Stimulated activated CD4-positive, alpha-beta T cell treated with anti-CD3 and anti-CD28 coated beads, Interleukin-1b, Interleukin-23, amount 100 ng/mL, for 4 hours (primary cell): ENCODE measurements around the gene ATP11B.

ENCODE experiments used
- DNase-seq, 2 donors: peaks; one replicate each; pipeline ENCODE4 v3.0.0-alpha.2; 2020; ENCODE audit warnings: low read depth in 2 of 2

Gene ATP11B

DNA sequence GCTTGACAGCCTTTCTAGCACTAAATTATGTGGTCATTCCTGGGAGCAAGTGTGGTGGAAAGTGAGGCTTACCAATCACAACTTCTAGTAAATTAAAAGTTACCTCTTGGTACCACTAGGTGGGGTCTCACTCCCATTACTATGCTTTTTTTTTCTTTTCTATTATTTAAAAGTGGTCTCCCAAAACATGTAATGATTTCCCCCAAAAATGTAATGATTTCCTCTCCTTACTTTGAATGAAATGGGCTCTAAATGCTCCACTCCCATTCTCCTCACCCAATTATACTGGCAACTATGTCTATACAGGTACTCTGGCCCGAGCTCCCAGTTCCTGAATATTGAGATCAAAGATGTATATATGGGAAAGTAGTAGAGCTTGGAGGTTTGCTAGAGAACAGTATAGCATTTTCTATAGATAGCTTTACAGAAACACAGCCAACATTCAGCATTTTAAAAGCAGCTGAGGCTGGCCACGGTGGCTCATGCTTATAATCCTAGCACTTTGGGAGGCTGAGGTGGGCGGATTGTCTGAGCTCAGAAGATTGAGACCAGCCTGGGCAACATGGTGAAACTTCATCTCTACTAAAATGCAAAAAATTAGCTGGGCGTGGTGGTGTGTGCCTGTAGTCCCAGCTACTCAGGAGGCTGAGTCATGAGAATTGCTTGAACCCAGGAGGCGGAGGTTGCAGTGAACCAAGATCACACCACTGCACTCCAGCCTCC is 116.2 kb downstream of the ATP11B start:
- no peak for DNase-seq

DNA sequence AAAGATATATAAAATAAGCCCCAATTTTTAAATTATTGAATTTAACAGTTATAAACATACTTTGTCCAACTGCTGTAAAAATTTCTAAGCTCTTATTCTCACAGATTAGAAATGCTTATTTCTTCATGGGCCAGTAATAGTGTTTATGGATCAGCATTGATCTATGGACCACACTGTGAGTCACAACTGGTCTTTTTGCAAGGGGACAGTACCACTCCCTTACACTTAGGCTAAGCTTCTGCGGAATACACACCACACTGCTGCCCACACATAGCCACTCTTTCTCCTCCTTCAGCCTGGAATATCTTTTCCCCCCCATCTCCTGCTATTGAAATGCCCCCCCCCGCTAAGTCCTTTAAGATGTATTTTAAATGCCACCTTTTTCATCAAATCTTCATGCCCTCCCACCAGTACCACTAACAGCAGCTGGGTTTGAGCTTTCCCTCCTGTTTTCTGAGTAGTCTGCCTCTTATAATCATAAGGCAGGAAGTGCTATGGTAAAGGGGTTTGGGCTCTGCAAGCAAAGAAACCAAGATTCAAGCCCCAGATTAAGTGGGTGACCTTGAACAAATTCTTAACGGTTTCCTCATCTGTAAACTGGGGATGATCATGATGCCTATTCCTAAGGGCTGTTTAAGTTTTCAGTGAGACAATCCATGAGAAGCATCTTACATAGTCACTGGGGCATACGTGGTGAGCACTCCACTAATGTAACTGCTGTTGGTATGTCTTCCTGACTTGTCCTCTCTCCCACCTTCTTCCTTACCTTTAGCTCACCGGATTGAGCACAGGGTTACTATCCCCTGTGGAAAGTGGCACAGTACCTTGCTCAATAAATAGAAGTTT is 117.9 kb downstream of the ATP11B start:
- DNase-seq, result no peak

DNA sequence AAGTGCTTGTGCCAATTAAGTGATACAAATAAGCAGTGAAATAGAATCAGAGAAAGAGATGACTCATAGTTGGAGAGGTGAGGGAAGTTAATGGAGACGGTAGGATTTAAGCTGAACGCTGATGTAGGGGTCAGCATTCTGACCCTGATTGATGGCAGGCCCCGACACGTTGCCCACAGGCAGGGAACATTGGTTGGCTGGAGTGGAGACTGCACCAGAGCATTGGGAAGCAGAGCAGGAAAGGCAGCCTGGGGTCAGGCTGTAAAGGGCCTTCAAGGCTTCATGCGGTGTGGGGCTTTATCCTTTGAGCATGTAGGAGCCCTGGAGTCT is 118.4 kb downstream of the ATP11B start:
- DNase-seq, result no peak

DNA sequence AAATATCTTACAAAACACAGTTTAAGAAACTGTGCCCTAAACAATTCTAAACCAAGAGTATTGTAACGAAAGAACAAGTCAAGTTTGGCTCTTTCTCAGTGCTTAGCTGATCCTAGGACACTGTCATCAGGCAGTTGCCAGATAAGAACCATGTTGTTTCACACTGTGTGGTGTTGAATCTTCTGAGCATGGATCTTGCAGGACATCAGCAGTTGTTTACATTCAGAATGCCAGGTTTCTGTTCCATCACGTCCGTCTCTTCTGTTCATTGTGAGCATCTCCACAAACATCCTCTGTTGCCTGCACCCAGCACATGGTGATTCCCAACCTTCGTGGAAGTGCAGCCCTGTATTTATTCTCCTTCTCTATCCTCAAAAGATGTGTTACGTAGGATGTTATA is 119.2 kb downstream of the ATP11B start:
- no peak for DNase-seq

- DNase-seq, result no peak
Observed at GRCh38 chr3:182913889-182914288, 120.6 kb downstream of the ATP11B start.

GRCh38 chr3:182914341-182914740 is 121.0 kb downstream of the ATP11B start:
- no peak for DNase-seq

DNA sequence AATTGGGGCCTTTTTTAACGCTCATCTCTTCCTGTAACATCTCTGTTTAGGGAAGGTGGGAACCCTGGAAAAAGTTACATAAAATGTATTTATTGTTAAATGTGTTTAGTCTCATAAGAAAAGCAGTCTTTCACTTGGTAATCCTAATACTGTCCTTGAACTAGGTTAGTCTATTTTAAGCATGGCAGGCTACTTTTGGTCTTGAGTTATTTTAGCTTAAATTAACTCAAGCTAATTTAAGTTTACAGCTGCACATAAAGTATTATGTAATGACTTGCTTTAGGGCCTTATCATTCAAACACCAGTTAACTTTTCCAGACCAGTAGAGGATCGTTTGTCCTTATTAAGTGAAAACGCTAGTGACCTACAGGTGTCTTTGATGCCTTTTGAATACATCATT is 123.8 kb downstream of the ATP11B start:
- no peak for DNase-seq

DNA sequence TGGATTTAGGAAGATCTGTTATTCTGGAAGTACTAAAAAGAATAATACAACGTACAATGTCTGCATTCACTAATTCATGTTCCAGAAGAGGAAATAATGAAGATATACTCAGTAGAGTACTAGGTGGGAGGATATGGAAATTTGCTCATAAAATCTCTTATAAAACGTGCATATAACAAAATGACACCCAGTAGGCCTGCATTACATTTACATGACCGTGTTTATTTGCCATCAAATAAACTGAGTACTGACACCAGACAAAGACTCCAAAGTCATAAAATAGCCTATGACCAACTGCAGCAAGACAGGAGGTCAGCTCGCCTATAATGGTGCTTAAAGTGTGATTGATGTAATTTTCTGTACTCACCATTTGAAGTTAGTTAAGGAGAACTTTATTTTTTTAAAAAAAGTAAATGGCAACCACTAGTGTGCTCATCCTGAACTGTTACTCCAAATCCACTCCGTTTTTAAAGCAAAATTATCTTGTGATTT is 126.6 kb downstream of the ATP11B start:
- DNase-seq, result no peak

DNA sequence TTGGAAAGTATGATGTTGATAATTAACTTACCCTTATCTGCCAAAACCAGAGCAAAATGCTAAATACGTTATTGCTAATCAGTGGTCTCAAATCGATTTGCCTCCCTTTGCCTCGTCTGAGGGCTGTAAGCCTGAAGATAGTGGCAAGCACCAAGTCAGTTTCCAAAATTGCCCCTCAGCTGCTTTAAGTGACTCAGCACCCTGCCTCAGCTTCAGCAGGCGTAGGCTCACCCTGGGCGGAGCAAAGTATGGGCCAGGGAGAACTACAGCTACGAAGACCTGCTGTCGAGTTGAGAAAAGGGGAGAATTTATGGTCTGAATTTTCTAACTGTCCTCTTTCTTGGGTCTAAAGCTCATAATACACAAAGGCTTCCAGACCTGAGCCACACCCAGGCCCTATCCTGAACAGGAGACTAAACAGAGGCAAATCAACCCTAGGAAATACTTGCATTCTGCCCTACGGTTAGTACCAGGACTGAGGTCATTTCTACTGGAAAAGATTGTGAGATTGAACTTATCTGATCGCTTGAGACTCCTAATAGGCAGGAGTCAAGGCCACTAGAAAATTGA is 127.3 kb downstream of the ATP11B start:
- DNase-seq, result no peak

GRCh38 chr3:182921665-182922355 is 128.5 kb downstream of the ATP11B start:
- no peak for DNase-seq

DNA sequence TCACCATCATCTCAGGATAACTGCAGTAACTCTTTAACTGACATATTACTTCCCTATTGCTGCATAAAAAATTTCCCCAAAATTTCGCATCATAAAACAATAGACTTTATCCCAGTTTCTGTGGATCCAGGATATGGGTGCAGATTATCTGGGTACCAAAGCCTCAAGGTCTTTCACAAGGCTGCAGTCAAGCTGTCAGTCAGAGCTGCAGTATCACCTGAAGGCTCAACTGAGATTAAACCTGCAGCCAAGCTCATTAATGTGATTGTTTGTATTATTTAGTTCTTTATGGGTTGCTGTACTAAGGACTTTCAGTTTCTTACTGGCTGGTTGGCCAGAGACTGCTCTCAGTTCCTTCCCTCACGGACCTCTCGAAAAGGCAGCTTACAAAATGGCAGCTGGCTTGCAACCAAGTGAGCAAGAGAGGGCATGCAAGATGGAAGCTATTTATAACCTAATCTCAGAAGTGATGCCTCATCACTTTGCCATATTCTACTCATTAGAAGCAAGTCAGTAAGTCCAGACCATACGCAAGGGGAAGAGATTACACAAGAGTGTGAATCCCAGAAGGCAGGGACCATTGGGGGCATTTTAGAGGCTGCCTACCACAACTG is 132.1 kb downstream of the ATP11B start:
- no peak for DNase-seq

DNA sequence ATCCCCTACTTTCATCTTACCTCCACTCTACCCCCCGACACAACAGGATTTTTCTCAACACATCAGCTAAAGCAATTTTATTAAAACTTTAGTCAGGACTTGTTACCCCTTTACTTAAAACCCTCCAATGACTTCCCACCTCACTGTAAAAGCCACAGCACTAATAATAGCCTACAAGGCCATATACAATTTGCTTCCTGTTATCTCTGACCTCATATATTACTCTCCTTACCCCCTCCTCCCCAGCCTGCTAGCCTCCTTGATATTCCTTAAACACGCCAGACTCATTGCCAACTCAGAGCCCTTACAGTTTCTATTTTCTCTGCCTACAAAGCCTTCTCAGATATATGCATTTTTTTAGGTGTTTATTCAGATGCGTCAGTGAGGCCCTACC is 132.6 kb downstream of the ATP11B start:
- no peak for DNase-seq

DNA sequence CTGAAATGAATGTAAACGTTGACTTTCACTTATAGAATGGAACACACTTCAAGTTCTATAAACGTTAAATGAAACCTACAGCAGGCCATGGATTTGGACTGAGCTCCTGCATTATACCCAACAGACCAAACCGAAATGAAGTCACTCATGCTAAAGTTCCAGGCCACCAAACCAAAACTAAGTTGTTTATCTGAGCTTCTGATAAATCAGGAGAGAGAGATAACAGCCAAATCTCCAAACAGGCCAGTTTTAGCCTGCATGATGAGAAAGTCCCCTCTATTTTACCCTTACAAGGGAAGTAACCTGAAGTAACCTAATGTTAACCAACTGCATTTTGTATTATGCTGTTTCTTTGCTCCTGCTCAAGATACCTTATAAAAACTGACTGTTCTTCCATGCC is 142.5 kb downstream of the ATP11B start:
- no peak for DNase-seq

DNA sequence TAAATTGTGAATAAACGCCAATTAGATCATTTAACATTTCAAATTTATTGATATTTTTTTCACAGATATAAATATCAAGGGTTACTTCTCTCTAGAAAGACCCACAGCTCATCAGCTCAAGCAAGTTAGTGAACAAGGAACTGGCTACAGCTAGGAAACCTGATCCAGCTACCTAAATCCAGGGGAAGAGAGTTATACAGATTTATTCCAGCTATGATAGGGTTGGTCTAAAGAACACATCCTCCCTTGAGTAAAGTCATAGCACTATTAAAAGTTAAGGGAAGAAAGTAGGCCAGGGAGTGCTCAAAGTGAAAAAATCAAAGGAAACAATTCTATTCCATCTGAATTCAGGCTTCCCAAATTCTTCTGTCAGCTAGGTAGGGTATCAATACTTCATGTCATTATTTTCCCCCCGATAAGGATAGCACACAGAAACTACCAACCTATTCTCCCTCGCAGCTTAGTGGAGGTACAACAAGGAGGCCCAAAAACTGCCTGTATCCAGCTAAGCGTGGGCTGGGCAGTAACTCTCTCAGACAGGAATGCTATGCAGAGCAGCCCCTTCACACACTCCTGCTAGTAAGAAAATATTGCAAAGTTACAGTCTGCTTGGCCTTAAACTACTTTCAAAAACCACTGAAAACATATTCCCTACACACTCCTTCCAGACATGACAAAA is 143.1 kb downstream of the ATP11B start:
- no peak for DNase-seq

DNA sequence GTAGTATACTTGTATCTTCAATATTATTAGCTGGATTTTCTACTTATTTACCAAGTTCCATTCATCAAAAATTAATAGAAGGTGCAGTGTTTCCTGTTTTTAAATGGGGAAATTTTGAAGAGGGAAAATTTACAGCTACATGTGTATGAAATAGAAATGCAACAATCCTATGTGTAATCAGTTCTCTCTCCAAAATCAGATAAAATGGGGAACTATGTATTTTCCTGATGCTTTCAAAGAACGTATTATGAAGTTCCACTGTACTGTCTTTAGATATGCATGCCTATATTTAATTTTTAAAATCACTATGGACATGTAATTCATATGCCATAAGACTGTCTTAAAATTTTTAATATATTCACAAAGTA is 143.6 kb downstream of the ATP11B start:
- DNase-seq, result no peak

GRCh38 chr3:182937293-182938051 is 144.2 kb downstream of the ATP11B start:
- DNase-seq, result no peak

GRCh38 chr3:182940266-182940808 is 147.0 kb downstream of the ATP11B start:
- DNase-seq, result no peak

- no peak for DNase-seq
Observed at GRCh38 chr3:182941719-182942118, 148.4 kb downstream of the ATP11B start.

- DNase-seq, result no peak
Observed at GRCh38 chr3:182947888-182948287, 154.6 kb downstream of the ATP11B start.

GRCh38 chr3:182948305-182948704 is 155.0 kb downstream of the ATP11B start:
- DNase-seq, result no peak
